HL-60 (cell line): ENCODE data around the gene AXIN1.

Experiments
- GABPA ChIP-seq: IDR thresholded peaks from 2 replicates; pipeline ENCODE4 v1.6.1; 2012; ENCODE audit warnings: low read depth
- POLR2AphosphoS5 ChIP-seq: IDR thresholded peaks from 2 replicates; pipeline ENCODE4 v1.6.1; 2012; ENCODE audit warnings: low read depth
- REST ChIP-seq: IDR thresholded peaks from 2 replicates; pipeline ENCODE4 v1.6.1; 2012; ENCODE audit warnings: low read depth; ENCODE audit not compliant: insufficient replicate concordance
- TF ChIP-seq, protein P1 (sequence below): IDR thresholded peaks from one replicate; pipeline ENCODE4 v1.5.1; 2011; ENCODE audit warnings: low read length, control low read depth, inconsistent platforms; ENCODE audit not compliant: insufficient read depth

GRCh38 chr16:254461-254860, 98.1 kb downstream of the AXIN1 start:
- no peak for TF ChIP-seq GABPA
- TF ChIP-seq, protein P1, sequence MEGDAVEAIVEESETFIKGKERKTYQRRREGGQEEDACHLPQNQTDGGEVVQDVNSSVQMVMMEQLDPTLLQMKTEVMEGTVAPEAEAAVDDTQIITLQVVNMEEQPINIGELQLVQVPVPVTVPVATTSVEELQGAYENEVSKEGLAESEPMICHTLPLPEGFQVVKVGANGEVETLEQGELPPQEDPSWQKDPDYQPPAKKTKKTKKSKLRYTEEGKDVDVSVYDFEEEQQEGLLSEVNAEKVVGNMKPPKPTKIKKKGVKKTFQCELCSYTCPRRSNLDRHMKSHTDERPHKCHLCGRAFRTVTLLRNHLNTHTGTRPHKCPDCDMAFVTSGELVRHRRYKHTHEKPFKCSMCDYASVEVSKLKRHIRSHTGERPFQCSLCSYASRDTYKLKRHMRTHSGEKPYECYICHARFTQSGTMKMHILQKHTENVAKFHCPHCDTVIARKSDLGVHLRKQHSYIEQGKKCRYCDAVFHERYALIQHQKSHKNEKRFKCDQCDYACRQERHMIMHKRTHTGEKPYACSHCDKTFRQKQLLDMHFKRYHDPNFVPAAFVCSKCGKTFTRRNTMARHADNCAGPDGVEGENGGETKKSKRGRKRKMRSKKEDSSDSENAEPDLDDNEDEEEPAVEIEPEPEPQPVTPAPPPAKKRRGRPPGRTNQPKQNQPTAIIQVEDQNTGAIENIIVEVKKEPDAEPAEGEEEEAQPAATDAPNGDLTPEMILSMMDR = no peak
- TF ChIP-seq POLR2AphosphoS5 = no peak
- no peak for TF ChIP-seq REST
